Retina (tissue), 1 donor: ENCODE results near the gene REEP1.
"Not testable (repeated sequence)": the region's sequence is repeated elsewhere in the genome, so short reads cannot be mapped to it uniquely, and the experiment has no call there.

Experiments
- DNase-seq: peaks from one replicate; pipeline ENCODE4 v3.0.0-alpha.2; 2016

Gene REEP1

GRCh38 chr2:86345783-86346370 is 8.5 kb upstream of the REEP1 start:
- DNase-seq = not testable (repeated sequence)

GRCh38 chr2:86344404-86344803 is 7.0 kb upstream of the REEP1 start:
- DNase-seq = no peak

GRCh38 chr2:86342488-86342887 is 5.1 kb upstream of the REEP1 start:
- no peak for DNase-seq

GRCh38 chr2:86341470-86341869 is 4.0 kb upstream of the REEP1 start:
- DNase-seq = no peak

GRCh38 chr2:86338778-86339295 is 1.4 kb upstream of the REEP1 start:
- peak; percentile 46 for DNase-seq

GRCh38 chr2:86336675-86337243 is 667 bp downstream of the REEP1 start:
- peak; percentile 79 for DNase-seq

- peak; percentile 61 for DNase-seq
These were observed 1.4 kb downstream of the REEP1 start for GRCh38 chr2:86335865-86336674.

- no peak for DNase-seq
These were observed 4.0 kb downstream of the REEP1 start for GRCh38 chr2:86333378-86333777.

- DNase-seq = no peak
These were observed 4.8 kb downstream of the REEP1 start for GRCh38 chr2:86332654-86333053.

- no peak for DNase-seq
These were observed 6.0 kb downstream of the REEP1 start for GRCh38 chr2:86331384-86331783.

- DNase-seq = no peak
These were observed 7.4 kb downstream of the REEP1 start for GRCh38 chr2:86330001-86330400.

GRCh38 chr2:86323273-86324021 is 14.0 kb downstream of the REEP1 start:
- DNase-seq = no peak

GRCh38 chr2:86319700-86320580 is 17.5 kb downstream of the REEP1 start:
- DNase-seq = no peak

- no peak for DNase-seq
These were observed 22.3 kb downstream of the REEP1 start for GRCh38 chr2:86315084-86315483.

- no peak for DNase-seq
These were observed 23.3 kb downstream of the REEP1 start for GRCh38 chr2:86314125-86314524.

- DNase-seq = no peak
These were observed 24.1 kb downstream of the REEP1 start for GRCh38 chr2:86313341-86313740.

GRCh38 chr2:86311879-86312278 is 25.5 kb downstream of the REEP1 start:
- no peak for DNase-seq

- DNase-seq = no peak
These were observed 27.5 kb downstream of the REEP1 start for GRCh38 chr2:86309966-86310365.

GRCh38 chr2:86308984-86309695 is 28.3 kb downstream of the REEP1 start:
- no peak for DNase-seq

GRCh38 chr2:86308356-86308755 is 29.1 kb downstream of the REEP1 start:
- no peak for DNase-seq

GRCh38 chr2:86307431-86307830 is 30.0 kb downstream of the REEP1 start:
- no peak for DNase-seq

GRCh38 chr2:86305915-86306254 is 31.5 kb downstream of the REEP1 start:
- DNase-seq = no peak
